ENCODE measurements around the gene ANKK1.

The ANKK1 gene

DNA sequence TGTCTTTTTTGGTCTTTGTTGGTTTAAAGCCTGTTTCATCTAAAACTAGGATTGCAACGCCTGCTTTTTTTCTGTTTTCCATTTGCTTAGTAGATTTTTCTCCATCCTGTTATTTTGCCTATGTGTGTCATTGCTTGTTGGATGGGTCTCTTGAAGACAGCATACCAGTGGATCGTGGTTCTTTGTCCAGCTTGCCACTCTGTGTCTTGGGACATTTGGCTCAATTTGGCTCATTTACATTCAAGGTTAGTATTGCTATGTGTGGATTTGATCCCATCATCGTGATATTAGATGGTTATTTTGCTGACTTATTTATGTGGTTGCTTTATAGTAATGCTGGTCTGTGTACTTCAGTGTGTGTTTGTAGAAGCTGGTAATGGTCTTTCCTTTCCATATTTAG lies 31.4 kb upstream of the ANKK1 start:
- Histone ChIP-seq H3K4me1 (ENCODE audit: control insufficient read depth, low read length) (no peaks in the 10 kb centered on the region), H4K20me1 (ENCODE audit: control insufficient read depth, insufficient read depth, low read depth, low read length) (no peaks in the 10 kb centered on the region), H3K79me2 (ENCODE audit: control insufficient read depth, low read length) (no peaks in the 10 kb centered on the region), H3K9me2 (replicated peaks; ENCODE audit: control insufficient read depth, low read length) (no peaks in the 10 kb centered on the region), H3K9me3 (ENCODE audit: control insufficient read depth, insufficient read depth, low read length) (no peaks in the 10 kb centered on the region; the same call in 1 of the 2 replicates), H3K4me2 (ENCODE audit: low read length) (no peak overlapping the region), H3K36me3 (ENCODE audit: control insufficient read depth, low read length) (no peaks in the 10 kb centered on the region), H3K27ac (ENCODE audit: low read depth, low read length) (no peak overlapping the region), H3K27me3 (ENCODE audit: control insufficient read depth, low read length) (no peaks in the 10 kb centered on the region), H3F3A (ENCODE audit: control insufficient read depth, insufficient read depth) (no peaks in the 10 kb centered on the region), H3K4me3 (ENCODE audit: low read length) (no peak overlapping the region)
- TF ChIP-seq EZH2phosphoT487 (IDR thresholded peaks at IDR 0.05; ENCODE audit: borderline replicate concordance, low read length): no peak
- TF ChIP-seq, protein P1, sequence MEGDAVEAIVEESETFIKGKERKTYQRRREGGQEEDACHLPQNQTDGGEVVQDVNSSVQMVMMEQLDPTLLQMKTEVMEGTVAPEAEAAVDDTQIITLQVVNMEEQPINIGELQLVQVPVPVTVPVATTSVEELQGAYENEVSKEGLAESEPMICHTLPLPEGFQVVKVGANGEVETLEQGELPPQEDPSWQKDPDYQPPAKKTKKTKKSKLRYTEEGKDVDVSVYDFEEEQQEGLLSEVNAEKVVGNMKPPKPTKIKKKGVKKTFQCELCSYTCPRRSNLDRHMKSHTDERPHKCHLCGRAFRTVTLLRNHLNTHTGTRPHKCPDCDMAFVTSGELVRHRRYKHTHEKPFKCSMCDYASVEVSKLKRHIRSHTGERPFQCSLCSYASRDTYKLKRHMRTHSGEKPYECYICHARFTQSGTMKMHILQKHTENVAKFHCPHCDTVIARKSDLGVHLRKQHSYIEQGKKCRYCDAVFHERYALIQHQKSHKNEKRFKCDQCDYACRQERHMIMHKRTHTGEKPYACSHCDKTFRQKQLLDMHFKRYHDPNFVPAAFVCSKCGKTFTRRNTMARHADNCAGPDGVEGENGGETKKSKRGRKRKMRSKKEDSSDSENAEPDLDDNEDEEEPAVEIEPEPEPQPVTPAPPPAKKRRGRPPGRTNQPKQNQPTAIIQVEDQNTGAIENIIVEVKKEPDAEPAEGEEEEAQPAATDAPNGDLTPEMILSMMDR (IDR thresholded peaks at IDR 0.05; ENCODE audit: low read depth, low read length, poor library complexity, severe bottlenecking): no peak

DNA sequence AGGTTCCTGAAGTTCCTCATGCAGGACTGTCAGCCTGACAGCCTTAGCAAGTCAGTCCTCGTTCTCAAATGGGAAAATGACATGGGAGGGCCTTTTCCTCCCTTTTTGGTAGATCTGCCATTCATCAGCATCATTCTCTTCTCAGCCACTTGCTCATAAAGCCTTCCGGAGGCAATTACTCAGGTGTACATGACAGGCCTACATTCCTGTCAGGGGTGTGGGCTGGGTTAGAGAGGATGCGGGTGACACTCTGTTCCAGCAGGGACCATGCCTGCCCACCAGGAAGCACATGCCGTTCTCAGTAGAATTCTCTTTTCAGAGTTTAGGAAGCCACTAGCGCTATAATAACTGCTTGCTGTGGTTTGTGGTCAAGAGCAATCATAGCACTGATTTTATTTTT lies 24.2 kb upstream of the ANKK1 start:
- Histone ChIP-seq H3K79me2 (ENCODE audit: control insufficient read depth, low read length) (no peaks in the 10 kb centered on the region), H3K27me3 (ENCODE audit: control insufficient read depth, low read length) (no peaks in the 10 kb centered on the region), H3F3A (ENCODE audit: control insufficient read depth, insufficient read depth) (no peaks in the 10 kb centered on the region), H3K36me3 (ENCODE audit: control insufficient read depth, low read length) (no peaks in the 10 kb centered on the region), H3K4me2 (ENCODE audit: low read length) (no peak overlapping the region), H3K4me1 (ENCODE audit: control insufficient read depth, low read length) (no peaks in the 10 kb centered on the region), H4K20me1 (ENCODE audit: control insufficient read depth, insufficient read depth, low read depth, low read length) (no peaks in the 10 kb centered on the region), H3K9me3 (ENCODE audit: control insufficient read depth, insufficient read depth, low read length) (no peaks in the 10 kb centered on the region), H3K27ac (ENCODE audit: low read depth, low read length) (no peak overlapping the region), H3K4me3 (ENCODE audit: low read length) (no peak overlapping the region), H3K9me2 (replicated peaks; ENCODE audit: control insufficient read depth, low read length) (no peaks in the 10 kb centered on the region)
- no peak for TF ChIP-seq EZH2phosphoT487 (IDR thresholded peaks at IDR 0.05; ENCODE audit: borderline replicate concordance, low read length)
- TF ChIP-seq, protein P1 (IDR thresholded peaks at IDR 0.05; ENCODE audit: low read depth, low read length, poor library complexity, severe bottlenecking): no peak

DNA sequence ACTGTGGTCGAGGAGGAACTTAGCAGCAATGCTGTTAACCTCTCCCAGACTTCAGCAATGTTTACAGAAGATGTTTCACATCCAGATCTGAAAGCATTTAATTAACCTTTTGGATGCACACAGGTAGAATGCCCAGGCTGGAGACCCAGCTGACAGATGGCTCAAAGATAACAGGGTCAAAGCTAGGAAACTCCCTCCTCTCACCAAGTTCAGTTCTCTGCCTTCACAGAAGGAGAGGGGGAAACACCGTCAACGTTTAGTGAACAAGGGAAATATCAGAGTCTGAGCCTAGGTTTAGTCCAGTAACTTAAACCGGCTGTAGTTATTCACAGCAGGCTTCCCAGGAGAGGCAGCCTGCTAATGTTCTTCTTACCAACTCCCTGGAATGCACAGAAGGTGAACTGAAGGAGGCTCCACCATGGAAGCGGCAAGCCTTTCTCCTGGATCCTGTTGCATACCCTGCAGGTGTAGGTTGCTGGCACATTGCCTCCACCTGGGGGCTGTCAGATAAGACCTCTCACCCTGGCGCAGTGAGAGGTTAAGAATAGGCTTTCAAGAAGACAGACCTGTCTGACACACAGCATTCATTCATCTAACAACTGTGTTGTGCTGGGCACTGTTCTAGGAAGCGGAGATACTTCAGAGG lies 23.5 kb upstream of the ANKK1 start:
- no peak for TF ChIP-seq EZH2phosphoT487 (IDR thresholded peaks at IDR 0.05; ENCODE audit: borderline replicate concordance, low read length)
- TF ChIP-seq, protein P1 (IDR thresholded peaks at IDR 0.05; ENCODE audit: low read depth, low read length, poor library complexity, severe bottlenecking): no peak
- Histone ChIP-seq H3K4me1 (ENCODE audit: control insufficient read depth, low read length) (no peaks in the 10 kb centered on the region), H3K9me2 (replicated peaks; ENCODE audit: control insufficient read depth, low read length) (no peaks in the 10 kb centered on the region), H4K20me1 (ENCODE audit: control insufficient read depth, insufficient read depth, low read depth, low read length) (no peaks in the 10 kb centered on the region), H3K4me3 (ENCODE audit: low read length) (no peak overlapping the region), H3K27me3 (ENCODE audit: control insufficient read depth, low read length) (no peaks in the 10 kb centered on the region), H3K79me2 (ENCODE audit: control insufficient read depth, low read length) (no peaks in the 10 kb centered on the region), H3K9me3 (ENCODE audit: control insufficient read depth, insufficient read depth, low read length) (no peaks in the 10 kb centered on the region), H3K4me2 (ENCODE audit: low read length) (no peak overlapping the region), H3K36me3 (ENCODE audit: control insufficient read depth, low read length) (no peaks in the 10 kb centered on the region), H3F3A (ENCODE audit: control insufficient read depth, insufficient read depth) (no peaks in the 10 kb centered on the region), H3K27ac (ENCODE audit: low read depth, low read length) (no peak overlapping the region)
